ENCODE measurements around the gene TRAIP.

GRCh38 chr3:49802719-49803464 is 53.5 kb downstream of the TRAIP start, which contains the start of gene INKA1:
- no peak for TF ChIP-seq ESRRA (IDR thresholded peaks at IDR 0.05; ENCODE audit: borderline replicate concordance, low read length)
- no peak for TF ChIP-seq JUN (IDR thresholded peaks at IDR 0.05)
- TF ChIP-seq EP300 (IDR thresholded peaks at IDR 0.05): no peak
- TF ChIP-seq GATA3 (IDR thresholded peaks at IDR 0.05; ENCODE audit: borderline replicate concordance): no peak
- TF ChIP-seq CTCF (IDR thresholded peaks at IDR 0.05): peak; percentile 68
- TF ChIP-seq SREBF2 (IDR thresholded peaks at IDR 0.05): no peak
- TF ChIP-seq MAZ (IDR thresholded peaks at IDR 0.05; ENCODE audit: borderline replicate concordance, low read depth, low read length): no peak
- TF ChIP-seq POLR2A (IDR thresholded peaks at IDR 0.05; ENCODE audit: low read length): no peak
